HEK293 (cell line): ENCODE results near the gene PPP1R1A.
A peak's percentile ranks its signal among the peaks of the same experiment; 100 is the strongest.

Experiments
- BCL11B ChIP-seq: fragments of 450-650 bp; formaldehyde crosslinking; IDR thresholded peaks from 2 replicates; pipeline ENCODE4 v1.5.1; 2016; ENCODE audit warnings: low read depth, missing biosample characterization, missing genetic modification characterization
- CTCF ChIP-seq: fragments of 450-650 bp; formaldehyde crosslinking; IDR thresholded peaks from 2 replicates; pipeline ENCODE4 v1.5.1; 2016; ENCODE audit warnings: missing biosample characterization, missing genetic modification characterization
- INSM2 ChIP-seq: fragments of 450-650 bp; formaldehyde crosslinking; IDR thresholded peaks from 2 replicates; pipeline ENCODE4 v1.5.1; 2016; ENCODE audit warnings: missing biosample characterization, missing genetic modification characterization
- MYNN ChIP-seq: fragments of 450-650 bp; formaldehyde crosslinking; IDR thresholded peaks from 2 replicates; pipeline ENCODE4 v1.5.1; 2016; ENCODE audit warnings: missing biosample characterization, missing genetic modification characterization, borderline replicate concordance
- OSR2 ChIP-seq: fragments of 450-650 bp; formaldehyde crosslinking; IDR thresholded peaks from 2 replicates; pipeline ENCODE4 v1.5.1; 2016; ENCODE audit warnings: missing biosample characterization, missing genetic modification characterization
- PRDM10 ChIP-seq: fragments of 450-650 bp; formaldehyde crosslinking; IDR thresholded peaks from 2 replicates; pipeline ENCODE4 v1.5.1; 2016; ENCODE audit warnings: missing biosample characterization, missing genetic modification characterization
- PRDM6 ChIP-seq: fragments of 450-650 bp; formaldehyde crosslinking; IDR thresholded peaks from 2 replicates; pipeline ENCODE4 v1.5.1; 2017; ENCODE audit warnings: missing biosample characterization, missing genetic modification characterization
- ZBTB7A ChIP-seq: fragments of 450-650 bp; formaldehyde crosslinking; IDR thresholded peaks from 2 replicates; pipeline ENCODE4 v1.5.1; 2016; ENCODE audit warnings: low read depth, missing biosample characterization, missing genetic modification characterization
- ZNF146 ChIP-seq: fragments of 450-650 bp; formaldehyde crosslinking; IDR thresholded peaks from 2 replicates; pipeline ENCODE4 v1.5.1; 2016; ENCODE audit warnings: missing biosample characterization, missing genetic modification characterization
- ZNF157 ChIP-seq: fragments of 450-650 bp; formaldehyde crosslinking; IDR thresholded peaks from 2 replicates; pipeline ENCODE4 v1.5.1; 2016; ENCODE audit warnings: missing biosample characterization, missing genetic modification characterization
- ZNF24 ChIP-seq: fragments of 450-650 bp; formaldehyde crosslinking; IDR thresholded peaks from 2 replicates; pipeline ENCODE4 v1.5.1; 2016; ENCODE audit warnings: missing biosample characterization, missing genetic modification characterization
- ZNF248 ChIP-seq: fragments of 450-650 bp; formaldehyde crosslinking; IDR thresholded peaks from 2 replicates; pipeline ENCODE4 v1.5.1; 2017; ENCODE audit warnings: missing biosample characterization, missing genetic modification characterization
- ZNF266 ChIP-seq: fragments of 450-650 bp; formaldehyde crosslinking; IDR thresholded peaks from 2 replicates; pipeline ENCODE4 v1.5.1; 2016; ENCODE audit warnings: missing biosample characterization, missing genetic modification characterization, low read depth
- ZNF302 ChIP-seq: fragments of 450-650 bp; formaldehyde crosslinking; IDR thresholded peaks from 2 replicates; pipeline ENCODE4 v1.5.1; 2016; ENCODE audit warnings: missing biosample characterization, missing genetic modification characterization, low read depth
- ZNF341 ChIP-seq: fragments of 450-650 bp; formaldehyde crosslinking; IDR thresholded peaks from 2 replicates; pipeline ENCODE4; 2016; ENCODE audit warnings: low read depth, missing biosample characterization, missing genetic modification characterization
- ZNF362 ChIP-seq: fragments of 450-650 bp; formaldehyde crosslinking; IDR thresholded peaks from 2 replicates; pipeline ENCODE4 v1.5.1; 2016; ENCODE audit warnings: missing biosample characterization, missing genetic modification characterization
- ZNF394 ChIP-seq: fragments of 450-650 bp; formaldehyde crosslinking; IDR thresholded peaks from 2 replicates; pipeline ENCODE4 v1.5.1; 2016; ENCODE audit warnings: missing biosample characterization, missing genetic modification characterization, mild to moderate bottlenecking, moderate library complexity, borderline replicate concordance
- ZNF404 ChIP-seq: fragments of 450-650 bp; formaldehyde crosslinking; IDR thresholded peaks from 2 replicates; pipeline ENCODE4 v1.5.1; 2017; ENCODE audit warnings: missing biosample characterization, missing genetic modification characterization
- ZNF416 ChIP-seq: fragments of 450-650 bp; formaldehyde crosslinking; IDR thresholded peaks from 2 replicates; pipeline ENCODE4 v1.5.1; 2016; ENCODE audit warnings: missing biosample characterization, missing genetic modification characterization
- ZNF48 ChIP-seq: fragments of 450-650 bp; formaldehyde crosslinking; IDR thresholded peaks from 2 replicates; pipeline ENCODE4 v1.5.1; 2016; ENCODE audit warnings: missing biosample characterization, missing genetic modification characterization
- ZNF529 ChIP-seq: fragments of 450-650 bp; formaldehyde crosslinking; IDR thresholded peaks from 2 replicates; pipeline ENCODE4 v1.5.1; 2017; ENCODE audit warnings: missing genetic modification characterization, missing biosample characterization; ENCODE audit not compliant: insufficient replicate concordance
- ZNF548 ChIP-seq: fragments of 450-650 bp; formaldehyde crosslinking; IDR thresholded peaks from 2 replicates; pipeline ENCODE4 v1.5.1; 2016; ENCODE audit warnings: missing biosample characterization, missing genetic modification characterization
- ZNF558 ChIP-seq: fragments of 450-650 bp; formaldehyde crosslinking; IDR thresholded peaks from 2 replicates; pipeline ENCODE4 v1.5.1; 2016; ENCODE audit warnings: missing biosample characterization, missing genetic modification characterization
- ZNF580 ChIP-seq: fragments of 450-650 bp; formaldehyde crosslinking; IDR thresholded peaks from 2 replicates; pipeline ENCODE4 v1.5.1; 2016; ENCODE audit warnings: missing biosample characterization, missing genetic modification characterization
- ZNF623 ChIP-seq: fragments of 450-650 bp; formaldehyde crosslinking; IDR thresholded peaks from 2 replicates; pipeline ENCODE4 v1.5.1; 2016; ENCODE audit warnings: missing biosample characterization, missing genetic modification characterization
- ZNF701 ChIP-seq: fragments of 450-650 bp; formaldehyde crosslinking; IDR thresholded peaks from 2 replicates; pipeline ENCODE4 v1.5.1; 2016; ENCODE audit warnings: missing biosample characterization, missing genetic modification characterization
- ZNF768 ChIP-seq: fragments of 450-650 bp; formaldehyde crosslinking; IDR thresholded peaks from 2 replicates; pipeline ENCODE4 v1.5.1; 2018; ENCODE audit warnings: missing biosample characterization, mild to moderate bottlenecking, missing genetic modification characterization
- ZNF791 ChIP-seq: fragments of 450-650 bp; formaldehyde crosslinking; IDR thresholded peaks from 2 replicates; pipeline ENCODE4 v1.5.1; 2016; ENCODE audit warnings: missing biosample characterization, missing genetic modification characterization
- ZNF837 ChIP-seq: fragments of 450-650 bp; formaldehyde crosslinking; IDR thresholded peaks from 2 replicates; pipeline ENCODE4 v1.5.1; 2016; ENCODE audit warnings: missing biosample characterization, missing genetic modification characterization
- ZXDB ChIP-seq: fragments of 450-650 bp; formaldehyde crosslinking; IDR thresholded peaks from 2 replicates; pipeline ENCODE4 v1.5.1; 2016; ENCODE audit warnings: missing biosample characterization, missing genetic modification characterization

Gene PPP1R1A

GRCh38 chr12:54603173-54603814, 14.8 kb upstream of the PPP1R1A start (continued):
- TF ChIP-seq ZNF701 (tag by site-specific recombination) (no peak), BCL11B (tag by site-specific recombination) (no peak), ZNF24 (no peak), CTCF (tag by site-specific recombination) (peak; percentile 73), INSM2 (tag by site-specific recombination) (no peak), OSR2 (tag by site-specific recombination) (no peak), ZNF558 (no peak), ZNF404 (no peak), ZNF394 (tag by site-specific recombination) (no peak), ZNF48 (tag by site-specific recombination) (no peak), ZNF157 (no peak), PRDM10 (tag by site-specific recombination) (0 out of 2 replicates have a peak, but pooled peaks have one; percentile 7), ZNF791 (no peak), ZNF266 (tag by site-specific recombination) (no peak), ZNF623 (no peak), ZNF341 (tag by site-specific recombination) (no peak), ZXDB (tag by site-specific recombination) (no peak), PRDM6 (no peak), ZNF416 (tag by site-specific recombination) (no peak), ZNF837 (tag by site-specific recombination) (no peak), ZBTB7A (tag by site-specific recombination) (no peak), ZNF302 (tag by site-specific recombination) (no peak), ZNF548 (no peak), ZNF768 (tag by site-specific recombination) (no peak), ZNF146 (tag by site-specific recombination) (no peak), MYNN (no peak), ZNF580 (tag by site-specific recombination) (no peak), ZNF529 (no peak), ZNF362 (tag by site-specific recombination) (peak; percentile 77), ZNF248 (tag by site-specific recombination) (no peak)
